Esophagus (tissue), 2 donors: ENCODE measurements around the gene ADGRF4. TPM values are rescaled to one million over a fixed set of nuclear protein-coding genes. Genes with fewer than 3 reads are reported as not detected.

Source experiments
- H3K27ac ChIP-seq, 2 donors: one replicate each; pipeline ENCODE4 v1.5.1; 2013; ENCODE audit warnings: low read depth in 2 of 2, mild to moderate bottlenecking in 2 of 2, inconsistent platforms in 1 of 2, low read length in 1 of 2, moderate library complexity in 1 of 2
- H3K27me3 ChIP-seq, 2 donors: one replicate each; pipeline ENCODE4 v1.6.1; 2013; ENCODE audit warnings: low read length in 2 of 2, control low read depth in 1 of 2, mild to moderate bottlenecking in 1 of 2; ENCODE audit not compliant: insufficient read depth in 2 of 2, control insufficient read depth in 1 of 2
- H3K36me3 ChIP-seq, 2 donors: one replicate each; pipeline ENCODE4 v1.6.1; 2013; ENCODE audit warnings: low read length in 1 of 2; ENCODE audit not compliant: control insufficient read depth in 2 of 2, insufficient read depth in 2 of 2
- H3K4me1 ChIP-seq, 2 donors: one replicate each; pipeline ENCODE4 v1.6.1; 2013; ENCODE audit warnings: low read length in 1 of 2; ENCODE audit not compliant: control insufficient read depth in 2 of 2, insufficient read depth in 2 of 2
- H3K4me3 ChIP-seq, 2 donors: one replicate each; pipeline ENCODE4 v1.5.1; 2013; ENCODE audit warnings: low read length in 2 of 2, mild to moderate bottlenecking in 2 of 2, low read depth in 1 of 2, moderate library complexity in 1 of 2
- H3K9me3 ChIP-seq, 2 donors: one replicate each; pipeline ENCODE4 v1.6.1; 2013; ENCODE audit warnings: mild to moderate bottlenecking in 2 of 2, low read depth in 1 of 2, low read length in 1 of 2, moderate library complexity in 1 of 2; ENCODE audit not compliant: control insufficient read depth in 2 of 2, insufficient read depth in 1 of 2
- WGBS, 2 donors: extraction: QIAGEN DNeasy Blood & Tissue Kit; methylation state at CpG; one replicate each; pipeline ENCODE4 v1.1.7; 2013; 5-methylcytosine and 5-hydroxymethylcytosine counted together
- polyA plus RNA-seq, 2 donors: library from polyadenylated mRNA; stranded (reverse); fragments of 200-250 nt; gene quantifications; one replicate each; pipeline ENCODE4 v1.2.3, GENCODE V29; 2013
- donor health status: healthy with polysubstance abuse.
- donor health status: Bipolar disorder and iron deficiency.

ADGRF4 gene
- polyA plus RNA-seq, 2 donors = 8.2 to 17.0 TPM

GRCh38 chr6:47709160-47709559, 10.8 kb downstream of the ADGRF4 start:
- no peaks in the 10 kb centered on the region for H3K27me3 ChIP-seq
- no peak overlapping the region for H3K27ac ChIP-seq
- WGBS, 2 donors = 73 to 87% methylated on average over 5 of the region's 5 CpGs
- H3K4me3 ChIP-seq = no peak overlapping the region
- no peaks in the 10 kb centered on the region for H3K36me3 ChIP-seq
- no peaks in the 10 kb centered on the region for H3K4me1 ChIP-seq
- H3K9me3 ChIP-seq = no peaks in the 10 kb centered on the region

- no peaks in the 10 kb centered on the region for H3K36me3 ChIP-seq
- H3K4me3 ChIP-seq = no peak overlapping the region
- H3K27ac ChIP-seq = no peak overlapping the region
- no peaks in the 10 kb centered on the region for H3K9me3 ChIP-seq
- 36 to 61% methylated on average over 1 of the region's 1 CpG for WGBS, 2 donors
- H3K4me1 ChIP-seq = no peaks in the 10 kb centered on the region
- H3K27me3 ChIP-seq = no peaks in the 10 kb centered on the region
Observed at GRCh38 chr6:47710295-47710694, 11.9 kb downstream of the ADGRF4 start.

- WGBS, 2 donors = 94 to 99% methylated on average over 2 of the region's 2 CpGs
- H3K4me3 ChIP-seq = no peak overlapping the region
- H3K36me3 ChIP-seq = no peaks in the 10 kb centered on the region
- no peaks in the 10 kb centered on the region for H3K9me3 ChIP-seq
- H3K27me3 ChIP-seq = no peaks in the 10 kb centered on the region
- H3K27ac ChIP-seq = no peak overlapping the region
- no peaks in the 10 kb centered on the region for H3K4me1 ChIP-seq
Observed at GRCh38 chr6:47713200-47713599, 14.8 kb downstream of the ADGRF4 start.

GRCh38 chr6:47714802-47715201, 16.4 kb downstream of the ADGRF4 start:
- Histone ChIP-seq H3K27ac (no peak overlapping the region), H3K4me3 (no peak overlapping the region), H3K9me3 (no peaks in the 10 kb centered on the region), H3K4me1 (no peaks in the 10 kb centered on the region), H3K36me3 (no peaks in the 10 kb centered on the region), H3K27me3 (no peaks in the 10 kb centered on the region)
- 71 to 85% methylated on average over 4 of the region's 4 CpGs for WGBS, 2 donors

- H3K9me3 ChIP-seq = no peaks in the 10 kb centered on the region
- H3K27me3 ChIP-seq = no peaks in the 10 kb centered on the region
- H3K4me1 ChIP-seq = no peaks in the 10 kb centered on the region
- H3K4me3 ChIP-seq = no peak overlapping the region
- no peak overlapping the region for H3K27ac ChIP-seq
- no peaks in the 10 kb centered on the region for H3K36me3 ChIP-seq
Observed at GRCh38 chr6:47715782-47716181, 17.4 kb downstream of the ADGRF4 start.

- Histone ChIP-seq H3K27me3 (no peaks in the 10 kb centered on the region), H3K36me3 (no peaks in the 10 kb centered on the region), H3K27ac (no peak overlapping the region), H3K9me3 (no peaks in the 10 kb centered on the region), H3K4me1 (no peaks in the 10 kb centered on the region), H3K4me3 (no peak overlapping the region)
- WGBS, 2 donors = 61 to 68% methylated on average over 2 of the region's 2 CpGs
Observed at GRCh38 chr6:47716207-47716606, 17.8 kb downstream of the ADGRF4 start.

GRCh38 chr6:47718571-47718970, 20.2 kb downstream of the ADGRF4 start:
- WGBS, 2 donors = 0% methylated on average over 1 of the region's 1 CpG
- Histone ChIP-seq H3K4me1 (no peaks in the 10 kb centered on the region), H3K9me3 (no peaks in the 10 kb centered on the region), H3K27me3 (no peaks in the 10 kb centered on the region), H3K36me3 (no peaks in the 10 kb centered on the region), H3K4me3 (no peak overlapping the region), H3K27ac (no peak overlapping the region)

- Histone ChIP-seq H3K4me1 (no peaks in the 10 kb centered on the region), H3K4me3 (no peak overlapping the region), H3K9me3 (no peaks in the 10 kb centered on the region), H3K27ac (no peak overlapping the region), H3K27me3 (no peaks in the 10 kb centered on the region), H3K36me3 (no peaks in the 10 kb centered on the region)
- 83 to 85% methylated on average over 4 of the region's 4 CpGs for WGBS, 2 donors
Observed at GRCh38 chr6:47721189-47721588, 22.8 kb downstream of the ADGRF4 start.

- Histone ChIP-seq H3K4me3 (no peak overlapping the region), H3K4me1 (no peaks in the 10 kb centered on the region), H3K36me3 (no peaks in the 10 kb centered on the region), H3K9me3 (no peaks in the 10 kb centered on the region), H3K27me3 (no peaks in the 10 kb centered on the region), H3K27ac (no peak overlapping the region)
- WGBS, 2 donors = 61 to 65% methylated on average over 3 of the region's 3 CpGs
Observed at GRCh38 chr6:47722194-47722593, 23.8 kb downstream of the ADGRF4 start.

GRCh38 chr6:47724300-47724699, 25.9 kb downstream of the ADGRF4 start:
- no peak overlapping the region for H3K4me3 ChIP-seq
- H3K27ac ChIP-seq = no peak overlapping the region
- no peaks in the 10 kb centered on the region for H3K36me3 ChIP-seq
- WGBS, 2 donors = 92 to 93% methylated on average over 2 of the region's 2 CpGs
- H3K4me1 ChIP-seq = peaks cover 0 to 2% of the 10 kb centered on the region in 2 donors
- no peaks in the 10 kb centered on the region for H3K9me3 ChIP-seq
- H3K27me3 ChIP-seq = no peaks in the 10 kb centered on the region
